ENCODE data around the gene ZNF44. TPM values are rescaled to one million over a fixed set of nuclear protein-coding genes. Genes with fewer than 3 reads are reported as not detected.

The ZNF44 gene
- total and polyA plus RNA-seq, 2 of the 13 experiments (the other 11 are each of a cell fraction or from before 2014, with no cell fraction given), result 6.9 to 15.7 TPM

- TF ChIP-seq, protein P1, sequence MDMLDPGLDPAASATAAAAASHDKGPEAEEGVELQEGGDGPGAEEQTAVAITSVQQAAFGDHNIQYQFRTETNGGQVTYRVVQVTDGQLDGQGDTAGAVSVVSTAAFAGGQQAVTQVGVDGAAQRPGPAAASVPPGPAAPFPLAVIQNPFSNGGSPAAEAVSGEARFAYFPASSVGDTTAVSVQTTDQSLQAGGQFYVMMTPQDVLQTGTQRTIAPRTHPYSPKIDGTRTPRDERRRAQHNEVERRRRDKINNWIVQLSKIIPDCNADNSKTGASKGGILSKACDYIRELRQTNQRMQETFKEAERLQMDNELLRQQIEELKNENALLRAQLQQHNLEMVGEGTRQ (IDR thresholded peaks at IDR 0.05; ENCODE audit: low read depth, low read length), result no peak
- TF ChIP-seq, protein P1 (CRISPR knock-in tag; IDR thresholded peaks at IDR 0.05; ENCODE audit: borderline replicate concordance), result no peak
- no peak for TF ChIP-seq ZNF17 (CRISPR knock-in tag; IDR thresholded peaks at IDR 0.05)
- no peak for TF ChIP-seq NFRKB (IDR thresholded peaks at IDR 0.05)
- TF ChIP-seq, protein P2, sequence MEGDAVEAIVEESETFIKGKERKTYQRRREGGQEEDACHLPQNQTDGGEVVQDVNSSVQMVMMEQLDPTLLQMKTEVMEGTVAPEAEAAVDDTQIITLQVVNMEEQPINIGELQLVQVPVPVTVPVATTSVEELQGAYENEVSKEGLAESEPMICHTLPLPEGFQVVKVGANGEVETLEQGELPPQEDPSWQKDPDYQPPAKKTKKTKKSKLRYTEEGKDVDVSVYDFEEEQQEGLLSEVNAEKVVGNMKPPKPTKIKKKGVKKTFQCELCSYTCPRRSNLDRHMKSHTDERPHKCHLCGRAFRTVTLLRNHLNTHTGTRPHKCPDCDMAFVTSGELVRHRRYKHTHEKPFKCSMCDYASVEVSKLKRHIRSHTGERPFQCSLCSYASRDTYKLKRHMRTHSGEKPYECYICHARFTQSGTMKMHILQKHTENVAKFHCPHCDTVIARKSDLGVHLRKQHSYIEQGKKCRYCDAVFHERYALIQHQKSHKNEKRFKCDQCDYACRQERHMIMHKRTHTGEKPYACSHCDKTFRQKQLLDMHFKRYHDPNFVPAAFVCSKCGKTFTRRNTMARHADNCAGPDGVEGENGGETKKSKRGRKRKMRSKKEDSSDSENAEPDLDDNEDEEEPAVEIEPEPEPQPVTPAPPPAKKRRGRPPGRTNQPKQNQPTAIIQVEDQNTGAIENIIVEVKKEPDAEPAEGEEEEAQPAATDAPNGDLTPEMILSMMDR (CRISPR knock-in tag; IDR thresholded peaks at IDR 0.05), result no peak; the same call in 1 of the 2 replicates
- no peak for TF ChIP-seq NFE2L2 (IDR thresholded peaks at IDR 0.05; ENCODE audit: low read length)
- no peak; the same call in 1 of the 2 replicates for TF ChIP-seq KDM4B (CRISPR knock-in tag; IDR thresholded peaks at IDR 0.05)
- peak; percentile 76; the same call in 1 of the 2 replicates for TF ChIP-seq AHR (CRISPR knock-in tag; IDR thresholded peaks at IDR 0.05)
- TF ChIP-seq ZNF350 (CRISPR knock-in tag; IDR thresholded peaks at IDR 0.05; ENCODE audit: borderline replicate concordance, low read depth), result 0 out of 2 replicates have a peak, but pooled peaks have one; percentile 48
- TF ChIP-seq ZNF780A (CRISPR knock-in tag; IDR thresholded peaks at IDR 0.05), result 0 out of 2 replicates have a peak, but pooled peaks have one; percentile 82
- peak; percentile 35; the same call in 1 of the 2 replicates for TF ChIP-seq ZNF891 (CRISPR knock-in tag; IDR thresholded peaks at IDR 0.05)
- no peak for TF ChIP-seq NCOA5 (CRISPR knock-in tag; IDR thresholded peaks at IDR 0.05)
- no peak for TF ChIP-seq NONO (IDR thresholded peaks at IDR 0.05)
- peak; percentile 58 for TF ChIP-seq NONO (CRISPR knock-in tag; conservative IDR thresholded peaks at IDR 0.05)
- no peak for TF ChIP-seq ATF7 (IDR thresholded peaks at IDR 0.05)
- TF ChIP-seq ATF7 (CRISPR knock-in tag; IDR thresholded peaks at IDR 0.05), result no peak
- no peak for TF ChIP-seq FOXJ3 (CRISPR knock-in tag; IDR thresholded peaks at IDR 0.05; ENCODE audit: borderline replicate concordance)
- TF ChIP-seq JUN (CRISPR knock-in tag; IDR thresholded peaks at IDR 0.05), result no peak
- peak; percentile 56; the same call in 1 of the 2 replicates for TF ChIP-seq MEF2D (CRISPR knock-in tag; IDR thresholded peaks at IDR 0.05)
- TF ChIP-seq, protein P3, sequence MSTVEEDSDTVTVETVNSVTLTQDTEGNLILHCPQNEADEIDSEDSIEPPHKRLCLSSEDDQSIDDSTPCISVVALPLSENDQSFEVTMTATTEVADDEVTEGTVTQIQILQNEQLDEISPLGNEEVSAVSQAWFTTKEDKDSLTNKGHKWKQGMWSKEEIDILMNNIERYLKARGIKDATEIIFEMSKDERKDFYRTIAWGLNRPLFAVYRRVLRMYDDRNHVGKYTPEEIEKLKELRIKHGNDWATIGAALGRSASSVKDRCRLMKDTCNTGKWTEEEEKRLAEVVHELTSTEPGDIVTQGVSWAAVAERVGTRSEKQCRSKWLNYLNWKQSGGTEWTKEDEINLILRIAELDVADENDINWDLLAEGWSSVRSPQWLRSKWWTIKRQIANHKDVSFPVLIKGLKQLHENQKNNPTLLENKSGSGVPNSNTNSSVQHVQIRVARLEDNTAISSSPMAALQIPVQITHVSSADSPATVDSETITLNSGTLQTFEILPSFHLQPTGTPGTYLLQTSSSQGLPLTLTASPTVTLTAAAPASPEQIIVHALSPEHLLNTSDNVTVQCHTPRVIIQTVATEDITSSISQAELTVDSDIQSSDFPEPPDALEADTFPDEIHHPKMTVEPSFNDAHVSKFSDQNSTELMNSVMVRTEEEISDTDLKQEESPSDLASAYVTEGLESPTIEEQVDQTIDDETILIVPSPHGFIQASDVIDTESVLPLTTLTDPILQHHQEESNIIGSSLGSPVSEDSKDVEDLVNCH (CRISPR knock-in tag; IDR thresholded peaks at IDR 0.05), result no peak
- TF ChIP-seq ZNF773 (CRISPR knock-in tag; IDR thresholded peaks at IDR 0.05; ENCODE audit: borderline replicate concordance), result no peak
- peak; percentile 77; the same call in 1 of the 2 replicates for TF ChIP-seq HNRNPL (IDR thresholded peaks at IDR 0.05; ENCODE audit: low read depth, low read length)
- TF ChIP-seq ZNF264 (CRISPR knock-in tag; IDR thresholded peaks at IDR 0.05), result no peak; the same call in 1 of the 2 replicates
- no peak for TF ChIP-seq SP1 (IDR thresholded peaks at IDR 0.05)
- TF ChIP-seq SP1 (CRISPR knock-in tag; IDR thresholded peaks at IDR 0.05), result peak; percentile 88
These were observed 38.8 kb upstream of the ZNF44 start, which contains the start of gene ZNF563 (continued) for GRCh38 chr19:12333162-12334159.

Data from HepG2 (cell line).